ENCODE measurements around the gene MSRB3.

GRCh38 chr12:65237153-65237552 lies 41.3 kb upstream of the MSRB3 start:
- TF ChIP-seq EZH2phosphoT487 (IDR thresholded peaks at IDR 0.05; ENCODE audit: low read depth) (no peak), CTCF (IDR thresholded peaks at IDR 0.05; ENCODE audit: low read depth, low read length) (no peak)
